Kidney tubule cell (primary cell): ENCODE results near the gene PRM1.
A peak's percentile ranks its signal among the peaks of the same experiment; 100 is the strongest.

Experiments
- DNase-seq: peaks from one replicate; pipeline ENCODE4 v3.0.0-alpha.2; 2018; ENCODE audit warnings: low spot score

The PRM1 gene

DNA sequence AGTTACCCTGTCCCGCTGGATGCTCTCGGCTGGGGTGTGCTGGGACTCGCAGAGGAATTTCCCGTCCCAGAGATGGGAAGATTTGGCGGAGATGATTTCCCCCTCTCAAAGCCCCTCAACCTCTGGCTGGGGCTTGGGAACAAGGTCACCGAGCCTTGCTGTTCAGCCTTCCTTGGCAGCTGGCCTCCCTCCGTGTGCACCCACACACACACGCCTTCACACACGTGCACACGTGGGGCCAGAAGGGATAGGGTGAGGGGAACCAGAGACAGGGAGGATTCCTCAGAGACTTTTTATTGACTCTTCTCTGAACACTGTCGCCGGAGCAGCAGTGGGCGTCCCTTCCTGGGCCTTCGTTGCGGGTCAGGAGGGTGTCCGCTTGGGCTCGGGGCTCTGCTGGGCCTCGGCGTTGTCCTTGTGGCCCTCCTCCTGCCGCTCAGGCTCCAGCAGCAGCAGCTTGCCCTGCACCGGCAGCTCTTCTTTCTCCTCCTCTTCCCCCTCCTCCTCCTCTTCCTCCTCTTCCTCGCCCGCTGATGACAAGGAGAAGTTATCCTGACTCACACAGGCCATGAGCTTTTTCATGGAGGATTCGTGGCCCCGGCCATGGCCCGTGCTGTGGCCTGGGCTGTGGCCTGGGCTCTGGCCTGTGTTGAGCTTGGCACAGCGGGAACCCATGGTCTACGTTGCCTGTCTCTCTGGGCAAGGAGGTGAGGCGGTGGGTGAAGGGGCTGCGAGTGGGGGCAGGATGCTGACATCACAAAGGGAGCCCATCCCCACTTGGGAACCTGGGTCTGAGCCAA, 8.0 kb downstream of the PRM1 start, which contains the start of gene PRM3:
Gene PRM3, minus strand, starts transcription at position 709 of the 800 bp plus-strand sequence. Its CDS starts 34 bp downstream, at position 675.
- DNase-seq: no peak

DNA sequence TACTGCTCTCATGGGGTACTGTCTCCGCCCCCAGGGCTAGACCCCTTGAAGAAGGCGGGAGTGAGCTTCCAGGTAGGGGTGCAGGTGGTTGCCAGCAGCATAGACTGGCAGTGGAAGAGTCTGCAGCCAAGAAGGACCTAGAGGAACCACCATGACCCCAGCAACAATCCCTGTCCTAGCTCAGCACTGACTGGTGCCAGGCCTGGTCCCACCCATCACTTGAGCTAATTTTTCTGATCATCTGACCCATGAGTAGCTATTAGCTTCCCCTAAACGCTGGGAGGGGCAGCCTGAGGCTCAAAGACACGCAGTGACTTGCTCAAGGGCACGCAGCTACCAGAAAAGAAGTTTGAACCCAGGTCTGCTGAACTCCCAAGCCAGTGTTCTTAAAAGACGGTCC, 8.6 kb downstream of the PRM1 start:
- no peak for DNase-seq

DNA sequence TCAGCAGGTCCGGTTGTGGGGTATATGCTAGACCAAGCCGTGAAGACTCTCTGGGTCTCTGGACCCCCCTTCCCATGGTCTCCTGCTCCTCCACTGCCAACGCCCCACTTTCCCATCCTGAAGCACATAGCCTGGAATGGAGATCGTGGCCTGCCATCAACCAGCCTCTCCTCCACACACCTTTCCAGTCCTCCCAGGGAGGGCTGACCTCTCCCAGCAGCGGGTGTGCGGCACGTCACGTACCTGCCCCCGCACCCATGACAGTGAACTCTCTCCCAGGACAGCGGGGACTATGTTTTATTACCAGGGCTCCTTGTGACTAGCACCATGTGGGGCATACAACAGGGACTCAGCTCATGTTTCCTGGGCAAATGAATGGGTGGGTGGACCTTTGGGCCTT, 9.5 kb downstream of the PRM1 start:
- no peak for DNase-seq

DNA sequence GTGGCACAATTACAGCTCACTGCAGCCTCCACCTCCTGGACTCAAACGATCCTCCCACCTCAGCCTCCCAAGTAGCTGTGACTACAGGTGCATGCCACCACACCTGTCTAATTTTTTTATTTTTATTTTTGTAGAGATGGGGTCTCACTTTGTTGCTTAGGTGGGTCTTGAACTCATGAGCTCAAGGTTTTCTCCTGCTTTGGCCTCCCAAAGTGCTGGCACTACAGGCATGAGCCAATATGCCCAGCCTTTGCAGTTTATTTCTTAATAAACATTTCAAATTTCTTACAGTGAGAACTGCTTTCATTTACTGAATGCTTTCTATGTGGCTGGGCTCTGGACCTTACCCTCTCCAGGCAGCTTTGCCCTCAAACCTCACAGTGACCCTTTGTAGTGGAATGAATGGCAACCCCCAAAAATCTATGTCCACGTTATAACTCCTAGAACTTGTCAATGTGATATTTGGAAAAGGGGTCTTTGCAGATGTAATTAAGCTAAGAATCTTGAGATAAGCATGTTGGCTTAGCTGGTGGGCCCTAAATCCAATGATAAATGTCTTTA, 10.4 kb downstream of the PRM1 start:
- no peak for DNase-seq

DNA sequence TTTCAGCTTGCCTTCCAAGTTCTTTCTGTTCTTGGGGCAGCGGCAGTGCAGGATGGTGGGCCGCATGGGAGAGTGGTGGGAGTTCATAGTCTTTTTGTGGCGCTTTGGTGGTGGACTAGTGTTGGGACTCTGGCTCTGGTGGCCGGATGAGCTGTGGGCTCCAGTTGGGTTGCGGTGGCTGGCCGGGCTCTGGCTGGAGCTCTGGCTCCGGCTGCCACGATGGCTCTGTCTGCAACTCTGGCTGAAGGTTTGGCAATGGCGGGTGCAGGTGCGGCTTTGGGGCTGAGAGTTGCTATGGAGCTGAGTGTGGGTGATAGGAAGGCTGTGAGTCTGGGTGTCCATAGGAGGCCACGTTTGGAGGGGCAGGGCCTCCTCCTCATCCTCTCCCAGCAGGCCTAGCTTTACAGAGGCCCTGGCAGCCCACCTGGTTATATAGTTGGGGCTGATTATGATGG, 12.2 kb downstream of the PRM1 start, which contains the start of gene TNP2:
Gene TNP2, minus strand, starts transcription at position 405 of the 455 bp plus-strand sequence. Its CDS starts 63 bp downstream, at position 342.
- DNase-seq: no peak

DNA sequence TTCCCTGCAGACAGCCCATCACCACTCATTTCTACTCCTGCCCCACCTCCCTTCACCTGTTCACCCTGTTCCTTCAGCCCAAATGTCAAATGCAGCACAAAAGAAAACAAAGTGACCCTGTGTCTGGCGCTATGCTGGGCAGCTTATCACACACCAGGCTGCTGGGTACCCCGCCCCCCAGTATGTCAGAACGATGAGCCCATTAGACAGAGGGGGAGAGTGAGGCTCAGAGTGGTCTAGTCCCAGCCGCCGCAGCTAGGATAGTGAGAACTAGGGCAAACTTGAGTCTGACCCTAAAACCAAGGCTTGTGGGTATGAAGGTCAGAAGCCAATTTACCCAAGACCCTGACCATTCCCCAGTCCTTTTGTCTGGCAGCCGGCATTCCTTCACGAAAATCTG, 16.0 kb downstream of the PRM1 start:
- DNase-seq: no peak

DNA sequence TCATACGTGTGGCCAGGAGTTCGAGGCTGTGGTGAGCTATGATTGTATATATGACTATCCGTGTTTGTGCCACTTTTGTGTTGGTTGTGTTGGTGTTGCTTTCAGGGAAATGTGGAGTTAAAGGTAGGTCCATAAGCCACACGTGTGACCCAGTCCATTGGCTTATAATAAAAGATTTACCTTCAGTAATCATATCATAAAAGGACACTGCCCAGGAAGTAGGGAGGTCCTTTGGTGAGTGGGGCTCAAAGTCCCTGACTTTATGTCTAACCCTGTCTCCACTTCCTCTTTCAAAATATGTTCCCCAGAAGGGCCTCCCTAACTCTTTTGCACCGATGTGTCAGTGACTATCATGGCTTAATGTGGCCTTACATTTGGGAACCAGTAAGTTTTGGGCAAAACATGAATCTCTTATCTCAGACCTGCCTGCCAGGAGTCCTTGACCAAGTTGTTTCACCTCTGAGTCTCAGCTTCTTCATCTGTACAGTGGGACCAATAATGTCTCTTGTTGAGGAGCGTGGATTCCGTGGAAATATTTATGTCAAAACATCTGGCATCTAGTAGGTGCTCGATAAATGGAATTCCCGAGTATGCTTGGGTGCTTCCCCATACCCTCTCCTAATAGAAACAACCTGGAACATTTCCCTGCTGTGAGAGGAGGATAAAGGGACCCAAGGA, 16.8 kb downstream of the PRM1 start:
- DNase-seq: no peak

DNA sequence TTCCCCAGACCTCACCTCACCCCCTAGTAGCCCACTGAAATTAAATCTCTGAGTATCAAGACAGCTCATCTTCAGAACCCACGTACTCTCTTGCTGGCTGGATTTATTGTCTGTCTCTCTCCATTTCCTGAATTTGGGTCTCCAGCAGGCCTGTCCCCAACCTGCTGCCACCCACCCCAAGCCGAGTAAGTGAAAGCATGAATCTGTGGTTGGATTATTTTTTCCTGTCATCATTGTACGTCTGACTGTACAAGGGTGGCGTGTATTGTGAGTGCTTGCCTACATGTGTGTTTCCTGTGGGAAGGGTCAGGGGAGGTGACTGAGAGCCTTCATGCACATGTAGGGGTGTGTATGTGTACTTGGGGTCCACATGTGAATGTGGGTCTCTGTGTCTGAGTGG, 17.4 kb downstream of the PRM1 start:
- DNase-seq: no peak

DNA sequence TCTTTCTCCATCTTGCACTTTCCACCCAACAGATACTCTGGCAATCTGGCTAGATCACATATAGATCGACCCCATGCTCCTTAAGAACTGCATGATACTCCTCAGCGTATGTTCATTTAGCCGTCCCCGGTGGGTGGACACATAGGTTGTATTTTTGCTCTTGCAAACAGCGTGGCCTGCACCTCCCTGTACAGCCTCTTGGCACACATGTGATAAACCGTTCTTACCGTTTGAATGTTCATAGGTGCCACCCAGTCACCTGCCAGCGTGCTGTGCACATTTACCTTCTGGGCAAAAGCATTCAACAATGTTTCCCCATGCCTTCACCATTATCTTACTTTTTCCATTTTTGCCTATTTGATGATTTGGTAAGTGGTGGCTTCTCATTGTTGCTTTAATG, 18.2 kb downstream of the PRM1 start:
- no peak for DNase-seq

DNA sequence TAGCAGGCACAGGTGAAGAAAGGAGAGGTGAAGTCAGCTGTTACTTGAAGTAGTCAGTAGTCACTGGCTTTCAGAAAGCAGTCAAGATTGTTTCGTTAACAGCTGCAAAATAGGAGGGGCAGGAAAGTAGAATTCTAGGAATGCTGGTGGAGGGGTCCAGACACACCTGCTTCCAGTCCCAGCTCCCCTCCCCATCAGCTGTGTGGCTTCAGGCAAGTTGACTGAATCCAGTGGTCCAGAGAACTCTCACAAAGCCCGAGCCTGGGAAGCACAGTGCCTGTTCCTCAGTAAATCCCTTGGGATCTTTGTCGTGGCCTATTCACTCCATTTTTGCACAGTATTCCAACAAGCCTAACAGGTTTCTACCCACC, 20.5 kb downstream of the PRM1 start:
- DNase-seq: no peak

DNA sequence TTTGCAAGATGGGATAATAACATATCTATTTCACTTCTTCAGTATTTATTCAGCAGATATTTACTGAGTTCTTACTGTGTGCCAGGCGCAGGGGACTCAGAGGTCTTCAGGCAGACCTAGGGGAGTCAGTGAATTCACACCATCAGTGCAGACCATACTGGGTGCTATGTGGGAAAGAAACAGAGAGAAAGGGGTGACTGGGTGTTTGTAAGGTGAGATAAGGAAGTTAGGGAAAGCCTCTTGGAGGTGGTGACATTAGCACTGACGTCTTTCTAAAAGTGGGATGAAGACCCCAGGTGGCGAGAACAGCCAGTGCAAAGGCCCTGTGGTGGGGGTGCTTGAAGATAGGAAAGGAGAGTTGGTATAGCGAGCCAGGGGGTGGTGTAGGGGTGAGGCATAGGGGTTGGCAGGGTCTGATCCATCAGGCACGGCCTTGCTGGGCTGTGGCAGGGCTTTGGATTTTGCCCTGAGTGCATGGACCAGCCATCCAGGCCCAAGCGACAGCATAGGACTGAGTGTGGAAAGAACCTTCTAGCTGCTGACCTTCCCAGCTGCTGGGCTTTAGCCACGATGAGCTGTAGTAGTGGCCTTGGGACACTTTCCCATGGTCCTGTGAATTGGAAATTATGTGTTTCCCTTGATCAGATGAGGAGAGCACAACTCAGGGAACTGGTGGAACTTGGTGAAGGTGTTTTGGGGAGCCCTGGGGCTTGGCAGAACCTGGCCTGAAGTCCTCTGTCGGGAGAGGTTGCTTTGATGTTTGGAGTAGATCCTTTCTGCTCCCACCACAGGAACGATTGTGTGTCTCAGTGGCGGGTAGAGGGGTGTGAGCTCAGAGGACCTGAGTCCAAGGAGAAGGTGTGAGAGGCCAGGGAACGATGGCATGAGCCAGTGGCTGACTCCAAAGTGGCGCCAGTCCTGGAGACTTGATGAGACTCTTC, 21.2 kb downstream of the PRM1 start:
- DNase-seq: no peak

DNA sequence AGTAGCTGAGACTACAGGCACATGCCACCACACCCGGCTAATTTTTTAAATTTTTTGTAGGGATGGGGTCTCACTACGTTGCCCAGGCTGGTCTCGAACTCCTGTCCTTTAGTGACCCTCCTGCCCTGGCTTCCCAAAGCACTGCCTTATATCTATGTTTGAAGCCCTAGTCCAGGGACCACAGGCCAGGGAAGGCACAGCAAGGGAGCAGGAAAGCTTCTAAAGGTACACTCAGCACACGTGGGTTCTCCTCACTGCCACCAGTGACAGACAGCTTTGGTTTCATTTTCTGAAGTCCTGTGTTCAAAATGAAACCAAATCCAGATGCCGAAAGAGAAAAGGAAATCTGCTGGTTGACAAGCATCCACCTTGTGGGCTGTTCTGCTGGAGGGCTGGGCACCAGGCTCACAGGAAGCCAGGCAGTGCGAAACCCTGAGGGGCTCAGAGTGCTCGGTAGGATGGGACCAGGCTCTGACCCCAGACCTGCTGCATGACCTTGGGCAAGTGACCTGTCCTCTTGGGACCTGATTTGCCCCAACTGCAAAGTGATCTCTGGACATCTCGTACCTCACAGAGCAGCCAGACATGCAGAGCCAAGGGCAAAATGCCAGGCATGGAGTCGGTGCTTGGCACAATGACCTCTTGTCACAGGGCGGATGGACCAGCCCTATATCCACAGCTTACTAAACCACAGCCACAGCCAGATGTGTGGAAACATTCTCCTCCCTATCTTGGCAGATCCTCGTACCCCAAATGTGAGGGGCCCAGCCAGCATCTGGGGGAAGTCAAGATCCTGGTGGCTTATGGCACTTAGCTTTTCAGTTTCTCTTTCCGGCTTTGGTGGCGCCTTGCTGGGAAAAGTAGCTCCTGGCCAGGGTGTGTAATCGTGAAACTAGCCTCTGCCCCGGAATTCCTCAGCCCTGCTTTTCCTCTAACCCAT, 22.3 kb downstream of the PRM1 start:
- DNase-seq: peak; percentile 20

DNA sequence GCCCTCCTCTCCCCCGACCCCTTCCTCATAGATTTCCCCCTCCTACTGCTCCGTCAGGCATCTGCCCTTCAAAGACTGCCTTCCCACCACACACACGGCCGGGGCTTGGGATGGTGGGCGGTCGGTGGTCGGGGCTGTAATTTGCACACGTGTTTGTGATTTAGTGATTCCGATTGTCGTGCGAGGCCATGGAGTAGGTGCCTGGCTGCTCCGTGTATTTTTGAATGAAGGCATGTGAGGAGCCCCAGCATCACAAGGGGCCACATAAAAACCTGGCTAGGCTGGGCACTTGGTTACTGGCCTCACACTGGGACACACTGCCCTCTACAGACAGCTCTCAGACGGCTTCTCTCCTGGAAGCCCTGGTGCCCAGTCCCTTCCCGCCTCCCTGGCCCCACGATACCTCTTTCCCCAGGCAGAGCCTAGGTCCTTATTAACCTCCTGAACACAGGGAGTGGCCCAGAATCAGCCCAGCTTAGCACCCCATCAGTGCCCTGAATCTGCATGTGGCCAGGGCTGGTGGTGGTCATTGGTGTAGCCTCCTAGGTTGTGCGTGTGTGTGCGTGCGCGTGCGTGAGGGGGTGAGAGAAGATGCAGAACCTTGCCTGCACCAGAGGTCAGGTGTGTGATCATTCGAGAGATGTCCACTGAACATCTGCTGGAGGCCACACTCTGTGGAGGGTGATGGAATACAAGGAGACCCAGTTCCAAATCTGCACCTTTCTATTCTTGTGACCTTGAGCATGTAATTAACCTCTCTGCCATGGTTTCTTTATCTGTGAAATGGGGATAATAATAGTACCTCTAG, 23.8 kb downstream of the PRM1 start:
- DNase-seq: peak; percentile 80

DNA sequence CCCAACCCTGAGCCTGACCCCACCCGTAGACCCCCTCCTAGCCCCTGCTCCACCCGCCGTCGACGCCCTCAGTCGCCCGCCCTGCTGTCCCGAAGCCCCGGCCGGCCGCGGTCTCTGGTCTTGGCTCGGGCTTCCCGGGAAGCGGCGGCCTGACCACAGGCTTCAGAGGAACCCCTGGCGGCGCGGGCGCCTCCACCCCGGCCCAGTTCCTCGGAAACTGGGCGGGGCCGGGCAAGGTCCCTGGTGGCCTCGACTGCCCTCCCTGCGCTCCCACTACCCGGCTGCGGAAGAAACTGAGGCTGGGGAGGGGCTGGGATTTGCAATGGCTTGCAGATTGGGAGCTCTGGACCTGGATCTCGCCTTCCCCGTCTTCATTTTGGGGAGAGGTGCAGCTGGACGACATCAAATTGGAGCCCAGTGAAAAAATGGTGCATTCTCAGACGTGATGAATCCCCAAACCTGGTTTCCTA, 24.4 kb downstream of the PRM1 start:
- peak; percentile 56 for DNase-seq

DNA sequence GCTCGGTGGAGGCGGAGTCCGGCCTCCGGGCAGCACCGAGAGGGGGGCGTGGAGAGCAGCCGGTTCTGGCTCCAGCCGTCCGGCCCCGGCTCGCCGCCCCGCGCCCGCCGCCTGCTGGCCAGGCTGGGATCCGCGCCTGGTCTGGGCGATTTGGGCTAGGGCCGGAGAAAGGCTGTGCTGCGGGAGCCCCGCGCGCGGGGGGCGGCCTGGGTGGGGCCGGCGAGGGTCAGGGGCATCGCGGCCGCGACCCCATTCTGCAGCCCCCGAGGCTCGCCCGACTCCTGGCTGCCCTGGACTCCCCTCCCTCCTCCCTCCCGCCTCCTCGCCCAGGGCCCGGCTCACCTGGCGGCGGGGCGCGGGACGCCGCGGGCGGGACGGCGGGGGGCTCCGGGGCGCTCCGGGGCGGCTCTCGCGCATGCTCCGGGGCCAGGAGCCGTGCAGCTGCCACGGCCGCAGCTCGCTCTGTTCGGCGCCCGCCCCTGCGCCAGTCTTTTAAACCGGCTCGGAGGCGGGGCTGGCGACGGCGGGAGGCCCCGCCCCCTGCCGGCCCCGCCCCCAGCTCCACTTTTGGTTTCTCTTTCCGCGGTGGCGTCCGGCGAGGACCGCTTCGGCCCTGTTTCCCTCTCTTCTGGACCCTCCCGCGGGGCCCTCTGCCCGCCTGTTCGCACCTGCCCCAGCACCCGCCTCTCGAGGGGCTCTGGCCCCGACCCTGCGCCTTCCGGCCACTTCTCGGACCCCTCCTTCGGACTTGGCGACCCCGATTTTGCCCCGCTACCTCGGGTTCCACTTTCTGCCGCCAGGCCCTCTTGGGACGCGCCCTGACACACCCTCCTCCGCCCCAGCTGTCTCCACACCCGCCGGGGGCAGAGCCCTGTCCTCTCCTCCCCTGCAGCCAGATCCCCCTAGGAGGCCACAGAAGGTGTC, 25.1 kb downstream of the PRM1 start, which contains the start of gene SOCS1:
Gene SOCS1, minus strand, starts transcription at position 468 of the 924 bp plus-strand sequence. CDS start 726 bp downstream, outside the sequence.
- peak; percentile 88 for DNase-seq

DNA sequence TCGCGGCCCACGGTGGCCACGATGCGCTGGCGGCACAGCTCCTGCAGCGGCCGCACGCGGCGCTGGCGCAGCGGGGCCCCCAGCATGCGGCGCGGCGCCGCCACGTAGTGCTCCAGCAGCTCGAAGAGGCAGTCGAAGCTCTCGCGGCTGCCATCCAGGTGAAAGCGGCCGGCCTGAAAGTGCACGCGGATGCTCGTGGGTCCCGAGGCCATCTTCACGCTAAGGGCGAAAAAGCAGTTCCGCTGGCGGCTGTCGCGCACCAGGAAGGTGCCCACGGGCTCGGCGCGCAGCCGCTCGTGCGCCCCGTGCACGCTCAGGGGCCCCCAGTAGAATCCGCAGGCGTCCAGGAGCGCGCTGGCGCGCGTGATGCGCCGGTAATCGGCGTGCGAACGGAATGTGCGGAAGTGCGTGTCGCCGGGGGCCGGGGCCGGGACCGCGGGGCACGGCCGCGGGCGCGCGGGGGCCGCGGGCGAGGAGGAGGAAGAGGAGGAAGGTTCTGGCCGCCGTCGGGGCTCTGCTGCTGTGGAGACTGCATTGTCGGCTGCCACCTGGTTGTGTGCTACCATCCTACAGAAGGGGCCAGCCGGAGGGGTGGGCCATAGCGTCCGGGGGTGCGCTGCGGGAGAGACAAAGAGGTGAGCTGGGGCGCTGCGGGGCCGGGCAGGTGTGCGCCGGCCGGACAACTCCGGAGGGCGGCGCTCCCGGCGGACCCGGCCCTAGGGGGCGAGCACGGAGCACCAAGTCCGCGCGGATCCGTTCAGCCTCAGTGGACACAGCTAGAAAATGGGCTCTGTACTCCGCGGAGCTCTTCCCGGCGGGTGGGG, 26.0 kb downstream of the PRM1 start:
- peak; percentile 53 for DNase-seq
